Stimulated activated CD8-positive, alpha-beta memory T cell treated with anti-CD3 and anti-CD28 coated beads, Interleukin-4, amount 100 ng/mL, for 48 hours (primary cell): ENCODE results near the gene OVOL2.
"Not testable (repeated sequence)": the region's sequence is repeated elsewhere in the genome, so short reads cannot be mapped to it uniquely, and the experiment has no call there.

Experiments
- DNase-seq: peaks from one replicate; pipeline ENCODE4 v3.0.0-alpha.2; 2020

Gene OVOL2

GRCh38 chr20:18057101-18057993, at the start of gene OVOL2:
TSS of gene OVOL2 (minus strand) at chr20:18057916. CDS start at chr20:18057634, 282 bp downstream.
- peak; percentile 31 for DNase-seq

DNA sequence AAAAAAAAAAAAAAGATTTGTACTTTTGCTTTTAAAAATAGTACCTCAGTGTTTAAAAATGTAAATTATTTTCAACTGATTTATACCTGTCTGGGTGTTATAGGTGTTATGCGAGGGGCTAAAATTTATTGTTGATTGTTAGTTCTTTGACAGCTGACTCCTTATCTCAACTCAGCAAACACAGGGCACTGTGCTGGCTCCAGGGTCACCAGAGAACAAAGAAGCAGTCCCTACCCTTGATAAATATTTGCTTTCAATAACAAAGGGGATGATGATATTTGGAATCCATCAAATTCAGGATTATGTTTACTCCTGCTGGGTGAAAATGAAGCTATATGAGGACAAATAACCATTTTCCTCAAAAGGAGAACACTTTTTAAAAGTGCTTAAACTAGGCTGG, 45.8 kb upstream of the OVOL2 start:
- DNase-seq, result no peak

- DNase-seq, result no peak
Observed at GRCh38 chr20:18101125-18101810, 43.6 kb upstream of the OVOL2 start.

DNA sequence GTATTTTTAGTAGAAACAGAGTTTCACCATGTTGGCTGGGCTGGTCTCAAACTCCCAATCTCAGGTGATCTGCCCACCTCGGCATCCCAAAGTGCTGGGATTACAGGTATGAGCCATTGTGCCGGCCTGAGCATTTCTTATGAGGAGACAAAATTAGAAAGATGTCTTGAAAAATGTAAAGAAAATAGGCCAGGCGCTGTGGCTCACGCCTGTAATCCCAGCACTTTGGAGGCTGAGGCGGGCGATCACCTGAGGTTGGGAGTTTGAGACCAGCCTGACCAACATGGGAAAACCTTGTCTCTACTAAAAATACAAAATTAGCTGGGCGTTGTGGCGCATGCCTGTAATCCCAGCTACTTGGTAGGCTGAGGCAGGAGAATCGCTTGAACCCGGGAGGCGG, 42.9 kb upstream of the OVOL2 start:
- DNase-seq, result not testable (repeated sequence)

GRCh38 chr20:18094191-18094590, 36.5 kb upstream of the OVOL2 start:
- no peak for DNase-seq

DNA sequence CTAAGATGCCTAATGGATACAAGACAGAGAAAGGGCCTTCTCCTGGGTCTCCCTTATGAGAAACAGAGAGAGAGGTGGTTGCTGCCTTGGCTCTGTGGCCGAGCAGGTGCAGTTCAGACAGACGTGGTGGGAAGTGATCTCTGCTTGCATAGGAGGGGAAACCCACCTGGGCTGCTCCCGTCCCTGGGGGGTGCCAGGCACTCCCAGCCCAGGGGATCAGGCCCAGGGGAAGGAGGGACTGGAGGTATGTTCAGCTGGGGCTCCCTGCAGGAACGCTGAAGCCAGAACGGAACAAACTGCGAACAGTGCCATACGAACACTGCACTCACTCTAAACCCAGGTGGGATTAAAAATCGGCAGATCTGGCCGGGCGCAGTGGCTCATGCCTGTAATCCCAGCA, 35.7 kb upstream of the OVOL2 start:
- DNase-seq, result no peak

DNA sequence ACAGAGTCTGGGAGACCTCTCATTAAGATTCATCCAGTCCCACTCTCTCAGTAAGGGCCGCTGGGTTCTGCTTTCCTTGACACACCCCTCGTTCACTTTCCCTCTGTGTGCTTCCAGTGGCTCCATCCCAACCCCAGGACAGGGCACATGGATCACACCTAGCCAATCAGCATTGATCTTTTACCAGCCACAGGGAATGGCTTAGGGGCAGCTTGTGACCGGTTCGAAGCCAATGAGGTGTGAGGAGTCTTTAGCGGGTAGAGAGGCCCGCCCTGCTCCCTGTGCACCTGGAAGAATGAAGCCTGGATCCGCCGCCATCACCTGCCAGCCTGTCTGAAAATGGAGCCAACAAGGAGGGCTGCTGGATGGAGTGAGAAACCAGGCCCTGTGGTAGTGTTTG, 35.2 kb upstream of the OVOL2 start:
- no peak for DNase-seq

DNA sequence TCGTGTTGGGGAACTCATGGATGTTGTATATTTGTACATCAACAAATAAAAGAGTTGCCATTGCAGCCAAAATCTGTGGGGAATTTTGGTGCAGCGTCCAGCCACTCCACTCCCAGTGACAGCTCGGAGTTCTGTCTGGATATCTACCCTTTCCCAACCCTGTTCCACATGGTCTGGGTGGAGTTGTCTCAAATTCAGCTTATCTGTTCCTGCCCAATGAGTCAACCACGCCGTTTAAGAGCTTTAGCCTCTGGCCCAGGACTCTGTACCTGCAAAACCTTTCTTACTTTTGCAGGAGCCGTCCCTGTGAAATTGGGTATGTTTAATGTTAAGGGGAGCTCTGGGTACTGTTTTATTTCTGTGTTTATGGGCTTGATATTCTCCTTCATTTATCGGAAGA, 33.9 kb upstream of the OVOL2 start:
- DNase-seq, result no peak

- no peak for DNase-seq
Observed at GRCh38 chr20:18090477-18090876, 32.8 kb upstream of the OVOL2 start.

DNA sequence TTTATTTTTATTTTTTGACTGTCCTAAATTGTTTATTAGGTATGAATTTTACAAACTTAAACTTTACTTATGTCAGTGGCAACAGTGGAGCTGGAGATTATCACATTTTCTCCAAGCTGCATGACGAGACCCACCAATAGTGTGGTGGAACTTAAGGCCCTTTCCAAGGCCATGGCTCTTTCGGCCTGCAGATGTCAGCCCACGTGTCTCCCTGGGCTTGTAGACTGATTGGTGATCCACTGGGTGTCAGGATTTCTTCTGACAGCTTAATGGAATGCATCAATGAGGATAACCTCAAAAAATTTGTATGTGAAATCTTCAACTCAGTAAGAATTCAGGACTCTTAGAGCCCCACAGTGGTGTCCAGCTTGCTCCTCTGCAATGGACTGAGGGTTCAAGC, 32.3 kb upstream of the OVOL2 start:
- DNase-seq, result no peak

DNA sequence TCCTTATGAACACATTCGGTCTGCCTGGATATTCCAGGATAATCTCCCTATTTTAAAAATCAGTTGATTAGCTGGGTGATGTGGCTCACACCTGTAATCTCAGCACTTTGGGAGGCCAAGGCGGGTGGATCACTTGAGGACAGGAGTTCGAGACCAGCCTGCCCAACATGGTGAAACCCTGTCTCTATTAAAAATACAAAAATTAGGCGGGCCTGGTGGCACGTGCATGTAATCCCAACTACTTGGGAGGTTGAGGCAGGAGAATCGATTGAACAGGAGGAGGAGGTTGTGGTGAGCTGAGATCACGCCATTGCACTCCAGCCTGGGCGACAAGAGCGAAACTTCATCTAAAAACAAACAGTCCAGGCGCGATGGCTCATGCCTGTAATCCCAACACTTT, 31.1 kb upstream of the OVOL2 start:
- not testable (repeated sequence) for DNase-seq

DNA sequence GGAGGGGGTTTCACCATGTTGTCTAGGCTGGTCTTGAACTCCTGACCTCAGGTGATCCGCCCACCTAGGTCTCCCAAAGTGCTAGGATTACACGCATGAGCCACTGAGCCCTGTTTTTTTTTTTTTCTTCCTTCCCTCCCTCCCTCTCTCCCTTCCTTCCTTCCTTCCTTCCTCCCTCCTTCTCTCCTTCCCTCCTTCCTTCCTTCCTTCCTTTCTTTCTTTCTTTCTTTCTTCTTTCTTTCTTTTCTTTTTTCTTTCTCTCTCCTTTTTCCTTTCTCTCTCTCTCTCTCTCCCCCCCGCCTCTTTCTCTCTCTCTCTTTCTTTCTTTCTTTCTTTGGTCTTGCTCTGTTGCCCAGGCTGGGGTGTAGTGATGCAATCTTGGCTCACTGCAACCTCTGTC, 30.6 kb upstream of the OVOL2 start:
- DNase-seq, result not testable (repeated sequence)

- DNase-seq, result no peak
Observed at GRCh38 chr20:18087054-18087453, 29.3 kb upstream of the OVOL2 start.

DNA sequence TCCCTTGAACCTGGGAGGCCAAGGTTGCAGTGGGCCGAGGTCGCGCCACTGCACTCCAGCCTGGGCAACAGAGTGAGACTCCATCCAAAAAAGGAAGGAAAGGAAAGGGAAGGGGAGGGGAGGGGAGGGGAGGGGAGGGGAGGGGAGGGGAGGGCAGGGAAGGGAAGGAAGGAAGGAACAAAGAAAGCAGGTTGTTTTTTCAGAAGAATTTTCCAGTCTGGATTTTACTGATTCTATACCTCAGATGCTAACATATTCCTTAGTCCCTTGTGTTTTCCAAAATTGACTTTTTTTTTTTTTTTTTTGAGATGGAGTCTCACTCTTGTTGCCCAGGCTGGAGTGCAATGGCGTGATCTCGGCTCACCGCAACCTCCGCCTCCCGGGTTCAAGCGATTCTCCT, 23.1 kb upstream of the OVOL2 start:
- DNase-seq, result not testable (repeated sequence)

GRCh38 chr20:18079756-18080353, 22.1 kb upstream of the OVOL2 start:
- DNase-seq, result no peak

DNA sequence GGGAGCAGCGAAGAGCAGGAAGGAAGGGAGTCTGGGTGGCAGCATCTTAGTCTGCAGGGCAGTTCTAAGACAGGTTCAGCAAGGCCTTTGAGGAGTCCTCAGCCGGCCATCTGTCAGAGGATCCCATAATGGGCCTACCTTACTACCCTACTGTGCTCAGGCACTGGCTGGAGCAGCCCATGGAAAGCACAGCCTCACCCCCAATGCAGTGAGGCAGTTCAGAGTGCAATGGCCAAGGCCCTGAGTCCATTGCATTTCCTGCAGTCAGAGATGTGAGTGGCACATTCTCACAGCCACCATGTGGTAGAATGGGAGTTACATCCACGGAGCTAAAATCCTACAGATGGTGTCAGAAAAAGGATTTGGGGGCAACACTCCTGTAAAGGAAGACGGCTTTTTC, 19.4 kb upstream of the OVOL2 start:
- no peak for DNase-seq

- no peak for DNase-seq
Observed at GRCh38 chr20:18072532-18072931, 14.8 kb upstream of the OVOL2 start.

DNA sequence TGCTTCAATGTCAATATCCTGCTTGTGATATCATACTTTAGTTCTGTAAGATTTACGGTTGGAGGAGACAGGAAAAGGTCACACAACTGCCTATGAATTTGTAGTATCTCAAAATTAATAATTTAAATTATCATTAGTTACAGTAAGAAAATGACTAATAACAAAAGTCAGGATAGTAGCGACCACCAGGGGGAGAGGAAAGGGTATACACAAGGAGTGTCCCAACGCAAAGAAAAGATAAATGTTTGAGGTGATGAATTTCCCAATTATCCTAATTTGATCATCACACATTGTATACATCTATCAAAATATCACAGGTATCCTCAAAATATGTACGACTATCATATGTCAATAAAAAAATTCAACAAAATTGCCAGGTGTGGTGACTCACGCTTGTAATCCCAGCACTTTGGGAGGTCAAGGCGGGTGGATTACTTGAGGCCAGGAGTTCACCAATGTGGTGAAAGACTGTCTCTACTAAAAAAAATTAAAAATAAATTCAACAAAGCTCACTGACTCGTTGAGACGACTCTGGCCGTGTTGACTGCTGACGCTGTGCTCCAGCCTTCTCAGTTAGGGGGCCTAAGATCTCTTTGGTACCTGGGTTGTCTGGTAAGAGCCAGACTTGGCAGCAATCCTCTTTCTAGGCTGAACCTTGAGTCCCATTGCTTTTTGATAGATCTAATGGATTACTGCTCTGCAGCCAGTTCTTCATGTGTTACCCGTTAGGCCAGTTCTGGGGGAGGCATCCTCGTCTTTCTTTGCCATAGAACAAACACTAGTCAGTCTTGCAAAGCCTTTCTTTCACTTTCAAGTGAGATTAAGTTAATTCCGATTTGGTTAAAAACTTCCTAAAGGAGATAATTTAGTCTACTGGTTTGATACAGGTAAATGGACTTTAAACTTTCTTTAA, 9.0 kb upstream of the OVOL2 start:
- no peak for DNase-seq

DNA sequence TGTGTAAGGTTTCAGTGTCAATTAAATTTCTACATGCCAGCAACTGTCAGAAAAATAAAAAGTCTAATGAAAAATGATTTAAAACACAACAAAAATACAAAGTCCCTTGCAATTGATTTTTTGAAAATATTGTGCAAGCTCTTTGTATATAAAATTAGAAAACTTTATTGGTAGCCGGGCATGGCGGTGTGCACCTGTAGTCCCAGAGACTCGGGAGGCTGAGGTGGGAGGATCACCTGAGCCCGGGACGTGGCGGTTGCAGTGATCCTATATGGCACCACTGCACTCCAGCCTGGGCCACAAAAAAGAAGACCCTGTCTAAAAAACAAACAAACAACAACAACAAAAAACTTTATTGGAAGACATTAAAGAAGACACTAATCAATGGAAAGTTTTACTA, 6.0 kb upstream of the OVOL2 start:
- no peak for DNase-seq

DNA sequence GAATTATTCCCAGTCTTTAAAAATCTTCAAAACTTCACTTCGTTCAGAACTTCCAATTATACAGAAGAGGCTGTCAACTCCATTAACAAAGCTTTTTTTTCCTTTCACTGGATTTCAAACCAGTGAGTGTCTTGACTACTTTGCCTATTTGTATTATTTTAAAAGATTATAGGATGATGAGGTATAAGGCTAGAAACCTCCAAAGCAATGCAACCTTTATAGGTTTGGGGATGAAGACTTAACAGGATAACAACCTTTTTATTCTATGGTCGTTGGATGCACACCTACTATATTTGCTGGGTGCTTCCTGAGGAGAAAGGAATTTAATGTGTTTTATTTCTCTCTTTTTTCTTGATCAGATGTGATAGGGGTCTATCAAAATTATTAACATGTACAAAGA, 1.9 kb upstream of the OVOL2 start:
- no peak for DNase-seq

DNA sequence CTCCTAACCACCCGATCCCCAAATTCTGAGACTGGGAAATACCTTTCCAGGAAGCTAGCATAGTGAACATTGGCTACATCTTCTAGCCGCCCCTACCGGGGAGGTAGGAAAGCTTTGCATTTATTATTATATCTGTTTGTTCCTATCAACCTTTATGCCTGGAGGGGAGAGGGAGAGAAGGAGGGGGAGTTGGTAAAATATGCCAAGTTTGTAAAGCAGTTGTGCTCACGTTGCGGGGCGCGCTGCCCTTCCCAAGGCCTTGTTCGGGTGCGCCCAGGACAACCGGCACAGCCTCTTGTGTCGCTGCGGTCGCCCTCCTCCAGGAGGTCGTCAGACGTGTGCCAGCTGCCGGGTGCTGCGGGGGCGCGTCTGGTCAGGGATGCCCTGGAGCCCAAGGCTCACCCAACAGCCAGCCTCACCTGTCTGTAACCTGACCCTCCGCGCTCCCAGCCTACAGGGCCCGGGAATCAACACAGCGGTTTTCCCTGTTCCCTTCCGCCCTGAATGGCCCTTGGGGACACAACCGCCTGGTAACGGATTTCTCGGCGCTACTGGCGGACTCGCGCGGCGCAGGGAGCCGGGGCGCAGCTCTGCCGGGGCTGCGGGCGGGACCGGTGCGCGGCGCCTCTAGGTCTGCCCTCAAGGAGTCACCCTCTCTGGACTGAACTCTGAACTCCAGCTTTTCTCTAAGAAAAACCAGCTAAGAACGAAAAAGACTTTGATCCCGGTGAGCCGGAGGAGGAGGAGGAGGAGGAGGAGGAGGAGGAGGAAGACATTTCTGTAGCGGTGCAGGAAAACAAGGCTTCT, 1.1 kb upstream of the OVOL2 start:
- no peak for DNase-seq

GRCh38 chr20:18057994-18058349, 256 bp upstream of the OVOL2 start:
- DNase-seq, result no peak
